OCI-LY3 (cell line): Measurements from ENCODE around the gene TSC22D1.

Experiments
- H2AFZ ChIP-seq: fragments of 200-600, 300-600 bp; shearing (Covaris generic); 2 replicates; pipeline ENCODE4 v1.6.0; 2014; ENCODE audit warnings: antibody characterized with exemption, low read depth, low read length
- H3K27ac ChIP-seq: fragments of 200-600, 300-600 bp; sonication (generic); 2 replicates; pipeline ENCODE4 v1.5.1; 2014; ENCODE audit warnings: mild to moderate bottlenecking, low read length, moderate library complexity, mixed read lengths
- H3K27me3 ChIP-seq: fragments of 200-600, 300-600 bp; sonication (generic); 2 replicates; pipeline ENCODE4 v1.6.1; 2014; ENCODE audit warnings: low read depth, low read length, mixed read lengths
- H3K36me3 ChIP-seq: fragments of 200-600, 300-600 bp; sonication (generic); replicated peaks from 2 replicates; pipeline ENCODE3; 2014; ENCODE audit warnings: low read depth, low read length, mixed read lengths
- H3K4me1 ChIP-seq: fragments of 300-600, 200-600 bp; sonication (generic); 2 replicates; pipeline ENCODE4 v1.6.1; 2014; ENCODE audit warnings: low read length, mixed read lengths
- H3K4me2 ChIP-seq: fragments of 200-600, 300-600 bp; sonication (generic); 2 replicates; pipeline ENCODE4 v1.6.1; 2014; ENCODE audit warnings: low read length, mixed read lengths
- H3K4me3 ChIP-seq: fragments of 300-600, 200-600 bp; sonication (generic); 2 replicates; pipeline ENCODE4 v1.5.1; 2014; ENCODE audit warnings: antibody characterized with exemption, mild to moderate bottlenecking, low read length, moderate library complexity
- H3K79me2 ChIP-seq: fragments of 300-600, 200-600 bp; shearing (Covaris generic); 2 replicates; pipeline ENCODE4 v1.6.1; 2014; ENCODE audit warnings: mild to moderate bottlenecking, low read length, mixed read lengths
- H3K9ac ChIP-seq: fragments of 300-600, 200-600 bp; shearing (Covaris generic); 2 replicates; pipeline ENCODE4 v1.6.0; 2014; ENCODE audit warnings: mild to moderate bottlenecking, low read length, moderate library complexity
- H3K9me3 ChIP-seq: fragments of 200-600, 300-600 bp; shearing (Covaris generic); 2 replicates; pipeline ENCODE4 v1.6.1; 2014; ENCODE audit warnings: low read length, mixed read lengths; ENCODE audit not compliant: insufficient read depth
- H4K20me1 ChIP-seq: fragments of 200-600, 300-600 bp; sonication (generic); 2 replicates; pipeline ENCODE4 v1.6.1; 2016; ENCODE audit warnings: low read length, mixed read lengths; ENCODE audit not compliant: insufficient read depth
- EZH2phosphoT487 ChIP-seq: fragments of 200-600 bp; shearing (Covaris generic); IDR thresholded peaks from 2 replicates; pipeline ENCODE4 v1.6.1; 2018; ENCODE audit warnings: antibody characterized with exemption, mixed run types, low read depth
- TF ChIP-seq, protein P1 (sequence below): fragments of 200-600, 300-600 bp; sonication (generic); IDR thresholded peaks from 2 replicates; pipeline ENCODE4 v1.5.1; 2014; ENCODE audit warnings: antibody characterized with exemption, low read length, low read depth

TSC22D1 gene

DNA sequence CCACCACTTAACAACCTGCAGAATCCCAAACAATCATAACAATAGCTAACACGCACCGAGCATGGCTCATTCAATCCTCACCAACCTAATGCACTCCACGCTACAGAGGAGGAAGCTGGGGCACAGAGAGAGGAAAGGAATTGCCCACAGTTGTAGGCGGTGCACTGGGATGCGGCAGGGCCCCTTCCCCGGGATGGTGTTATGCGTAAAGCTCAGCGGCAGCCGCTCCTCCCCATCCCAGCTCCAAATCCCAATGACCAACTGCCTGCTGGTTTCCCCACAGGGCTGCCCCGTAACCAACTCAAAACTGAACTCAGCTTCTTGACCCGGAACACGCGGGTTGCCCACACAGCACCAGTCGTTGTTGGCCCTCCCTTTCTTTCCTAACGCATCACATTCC lies 160.3 kb downstream of the TSC22D1 start:
- Histone ChIP-seq H3K9me3 (no peaks in the 10 kb centered on the region), H3K27ac (no peak overlapping the region), H3K36me3 (no peaks in the 10 kb centered on the region), H3K9ac (no peak overlapping the region), H3K79me2 (no peaks in the 10 kb centered on the region), H2AFZ (no peak overlapping the region), H3K27me3 (peaks cover 11% of the 10 kb centered on the region), H3K4me2 (no peak overlapping the region), H4K20me1 (no peaks in the 10 kb centered on the region), H3K4me3 (no peak overlapping the region), H3K4me1 (peaks cover 6% of the 10 kb centered on the region)
- TF ChIP-seq, protein P1, sequence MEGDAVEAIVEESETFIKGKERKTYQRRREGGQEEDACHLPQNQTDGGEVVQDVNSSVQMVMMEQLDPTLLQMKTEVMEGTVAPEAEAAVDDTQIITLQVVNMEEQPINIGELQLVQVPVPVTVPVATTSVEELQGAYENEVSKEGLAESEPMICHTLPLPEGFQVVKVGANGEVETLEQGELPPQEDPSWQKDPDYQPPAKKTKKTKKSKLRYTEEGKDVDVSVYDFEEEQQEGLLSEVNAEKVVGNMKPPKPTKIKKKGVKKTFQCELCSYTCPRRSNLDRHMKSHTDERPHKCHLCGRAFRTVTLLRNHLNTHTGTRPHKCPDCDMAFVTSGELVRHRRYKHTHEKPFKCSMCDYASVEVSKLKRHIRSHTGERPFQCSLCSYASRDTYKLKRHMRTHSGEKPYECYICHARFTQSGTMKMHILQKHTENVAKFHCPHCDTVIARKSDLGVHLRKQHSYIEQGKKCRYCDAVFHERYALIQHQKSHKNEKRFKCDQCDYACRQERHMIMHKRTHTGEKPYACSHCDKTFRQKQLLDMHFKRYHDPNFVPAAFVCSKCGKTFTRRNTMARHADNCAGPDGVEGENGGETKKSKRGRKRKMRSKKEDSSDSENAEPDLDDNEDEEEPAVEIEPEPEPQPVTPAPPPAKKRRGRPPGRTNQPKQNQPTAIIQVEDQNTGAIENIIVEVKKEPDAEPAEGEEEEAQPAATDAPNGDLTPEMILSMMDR, result no peak
- no peak for TF ChIP-seq EZH2phosphoT487

DNA sequence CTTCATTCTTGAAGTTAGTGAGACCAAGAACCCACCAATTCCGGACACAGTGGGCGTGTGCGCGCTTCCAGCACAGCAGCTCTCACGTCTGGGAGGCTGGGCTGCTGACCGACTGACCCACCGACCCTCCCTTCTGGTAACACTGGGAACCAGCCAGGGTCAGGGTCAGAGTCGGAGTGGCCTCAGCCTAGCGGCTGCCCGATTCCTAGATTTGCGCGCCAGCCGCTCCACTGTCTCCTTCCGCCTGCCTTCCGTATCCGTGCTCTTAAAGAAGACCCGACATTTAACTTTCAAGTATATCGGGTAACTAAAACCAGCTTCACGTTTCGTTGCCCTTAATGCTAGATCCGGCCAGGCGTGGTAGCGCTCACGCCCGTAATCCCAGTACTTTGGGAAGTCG lies 161.4 kb downstream of the TSC22D1 start:
- H3K9ac ChIP-seq, result no peak overlapping the region
- no peak overlapping the region for H3K4me2 ChIP-seq
- no peak for TF ChIP-seq EZH2phosphoT487
- TF ChIP-seq, protein P1, result no peak
- H3K9me3 ChIP-seq, result no peaks in the 10 kb centered on the region
- H3K79me2 ChIP-seq, result no peaks in the 10 kb centered on the region
- H3K27me3 ChIP-seq, result peaks cover 14% of the 10 kb centered on the region
- no peak overlapping the region for H2AFZ ChIP-seq
- H4K20me1 ChIP-seq, result no peaks in the 10 kb centered on the region
- H3K36me3 ChIP-seq, result no peaks in the 10 kb centered on the region
- H3K4me3 ChIP-seq, result no peak overlapping the region
- peaks cover 6% of the 10 kb centered on the region for H3K4me1 ChIP-seq
- no peak overlapping the region for H3K27ac ChIP-seq

DNA sequence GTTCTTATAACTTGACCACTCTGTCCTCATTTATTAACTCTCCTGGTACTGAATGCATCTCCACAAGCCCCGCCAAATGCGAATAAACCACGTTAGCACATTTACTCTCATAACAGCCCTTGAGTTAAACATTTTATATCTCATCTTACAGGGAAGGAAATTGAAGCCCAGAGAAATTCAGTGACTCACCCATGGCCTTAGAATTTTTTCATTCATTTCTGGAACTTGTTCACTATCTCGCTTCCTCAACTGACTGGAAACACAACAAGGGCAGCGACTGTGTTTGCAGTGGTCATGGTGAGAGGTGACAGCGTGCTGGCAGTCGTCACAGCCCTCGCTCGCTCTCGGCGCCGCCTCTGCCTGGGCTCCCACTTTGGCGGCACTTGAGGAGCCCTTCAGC lies 163.0 kb downstream of the TSC22D1 start:
- no peak overlapping the region for H2AFZ ChIP-seq
- peaks cover 5% of the 10 kb centered on the region for H3K4me1 ChIP-seq
- H3K4me3 ChIP-seq, result no peak overlapping the region
- peaks cover 23% of the 10 kb centered on the region for H3K27me3 ChIP-seq
- H3K9ac ChIP-seq, result no peak overlapping the region
- no peak overlapping the region for H3K4me2 ChIP-seq
- H3K79me2 ChIP-seq, result no peaks in the 10 kb centered on the region
- TF ChIP-seq, protein P1, result no peak
- TF ChIP-seq EZH2phosphoT487, result no peak
- no peaks in the 10 kb centered on the region for H3K36me3 ChIP-seq
- H3K27ac ChIP-seq, result no peak overlapping the region
- H3K9me3 ChIP-seq, result no peaks in the 10 kb centered on the region
- no peaks in the 10 kb centered on the region for H4K20me1 ChIP-seq

DNA sequence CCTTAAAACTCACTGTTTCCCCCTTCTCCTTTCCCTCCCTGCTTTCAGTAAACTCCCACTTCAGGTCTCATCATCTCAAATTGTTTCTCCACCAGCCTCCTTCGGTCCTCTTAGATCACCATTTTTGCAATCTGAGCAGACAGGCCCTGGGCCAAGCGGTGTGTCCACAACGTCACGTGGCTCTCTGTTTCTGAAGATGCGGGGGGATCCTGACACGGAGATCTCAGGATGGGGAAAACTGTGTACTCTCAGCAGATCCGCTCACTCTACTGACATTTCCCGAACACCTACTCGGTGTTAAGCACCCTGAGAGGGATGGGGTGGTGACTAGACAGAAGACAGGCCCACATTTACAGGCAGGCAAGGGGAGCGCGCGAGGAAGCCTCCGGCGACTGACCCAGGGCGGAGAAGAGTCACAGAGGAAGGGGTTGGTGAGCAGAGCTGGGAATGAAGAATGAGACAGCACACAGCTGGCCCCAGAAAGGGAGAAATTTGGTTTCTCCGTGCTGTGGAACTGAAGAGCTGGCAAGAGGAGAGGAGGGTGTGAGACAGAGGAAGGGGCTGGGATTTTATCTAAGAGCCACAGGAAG lies 163.7 kb downstream of the TSC22D1 start:
- H3K4me3 ChIP-seq, result no peak overlapping the region
- peaks cover 23% of the 10 kb centered on the region for H3K27me3 ChIP-seq
- no peak overlapping the region for H3K27ac ChIP-seq
- no peak overlapping the region for H3K4me2 ChIP-seq
- H3K79me2 ChIP-seq, result no peaks in the 10 kb centered on the region
- H3K4me1 ChIP-seq, result no peaks in the 10 kb centered on the region
- H2AFZ ChIP-seq, result no peak overlapping the region
- H3K9me3 ChIP-seq, result no peaks in the 10 kb centered on the region
- H4K20me1 ChIP-seq, result no peaks in the 10 kb centered on the region
- TF ChIP-seq, protein P1, result no peak
- TF ChIP-seq EZH2phosphoT487, result no peak
- no peaks in the 10 kb centered on the region for H3K36me3 ChIP-seq
- no peak overlapping the region for H3K9ac ChIP-seq
